DMS 273 (cell line): Measurements from ENCODE around the gene SLC35G6.
"Not testable (repeated sequence)": the region's sequence is repeated elsewhere in the genome, so short reads cannot be mapped to it uniquely, and the experiment has no call there.

Source experiments
- DNase-seq: peaks from one replicate; lab custom pipeline; 2025; ENCODE audit not compliant: unreplicated experiment; lab: John Stamatoyannopoulos, UW

SLC35G6 gene

GRCh38 chr17:7478276-7479212, 2.7 kb upstream of the SLC35G6 start:
- DNase-seq = peak; percentile 48

GRCh38 chr17:7479213-7480088, 1.8 kb upstream of the SLC35G6 start, which contains the start of gene ZBTB4:
Gene ZBTB4, minus strand, starts transcription at chr17:7479631. Its CDS starts 12,830 bp downstream, at chr17:7466801.
- peak; percentile 57 for DNase-seq

- DNase-seq = no peak
These were observed 1.2 kb upstream of the SLC35G6 start for GRCh38 chr17:7480089-7480384.

- not testable (repeated sequence) for DNase-seq
These were observed 846 bp downstream of the SLC35G6 start for GRCh38 chr17:7481842-7482741.

- not testable (repeated sequence) for DNase-seq
These were observed 1.5 kb downstream of the SLC35G6 start for GRCh38 chr17:7482742-7483088.

GRCh38 chr17:7483255-7484066, 2.2 kb downstream of the SLC35G6 start:
- peak; percentile 92 for DNase-seq

- DNase-seq = peak; percentile 96
These were observed 3.0 kb downstream of the SLC35G6 start, which contains the start of gene POLR2A for GRCh38 chr17:7484067-7484918. Gene POLR2A, plus strand, starts transcription at chr17:7484366.

- no peak for DNase-seq
These were observed 3.7 kb downstream of the SLC35G6 start for GRCh38 chr17:7484919-7485377.

GRCh38 chr17:7486181-7486580, 4.9 kb downstream of the SLC35G6 start:
- DNase-seq = no peak

- DNase-seq = no peak
These were observed 8.9 kb downstream of the SLC35G6 start for GRCh38 chr17:7490144-7490543.

- no peak for DNase-seq
These were observed 10.3 kb downstream of the SLC35G6 start for GRCh38 chr17:7491583-7491982.

GRCh38 chr17:7493941-7494340, 12.7 kb downstream of the SLC35G6 start:
- DNase-seq = no peak

- DNase-seq = no peak
These were observed 14.7 kb downstream of the SLC35G6 start for GRCh38 chr17:7495906-7496434.

GRCh38 chr17:7496470-7497183, 15.4 kb downstream of the SLC35G6 start:
- no peak for DNase-seq

- DNase-seq = no peak
These were observed 16.0 kb downstream of the SLC35G6 start for GRCh38 chr17:7497228-7497627.

GRCh38 chr17:7497636-7498035, 16.4 kb downstream of the SLC35G6 start:
- no peak for DNase-seq

- DNase-seq = no peak
These were observed 17.9 kb downstream of the SLC35G6 start for GRCh38 chr17:7499161-7499560.

GRCh38 chr17:7501729-7502128, 20.5 kb downstream of the SLC35G6 start:
- DNase-seq = no peak
